GM21529 (cell line): ENCODE data around the gene CCPG1.

ENCODE experiments used
- ATAC-seq: cut with Tn5 transposase; IDR thresholded peaks from one replicate; pipeline ENCODE4 v1.9.1; 2021; ENCODE audit not compliant: unreplicated experiment

Gene CCPG1

GRCh38 chr15:55319537-55320237 is 88.5 kb downstream of the CCPG1 start:
- peak; percentile 49 for ATAC-seq

GRCh38 chr15:55318588-55319494 is 89.3 kb downstream of the CCPG1 start, which contains the start of the genes PIGB and PIGBOS1:
PIGB (plus strand) TSS chr15:55319222; CDS start chr15:55319251, 29 bp downstream.
PIGBOS1 (minus strand) TSS chr15:55319123; CDS start chr15:55317792, 1,331 bp downstream.
- peak; percentile 89 for ATAC-seq
